HepG2 (cell line): ENCODE data around the gene ASCC3.

ENCODE experiments used
- EP300 ChIP-seq, 3 experiments: sonication (generic) in 1 of 3; formaldehyde crosslinking in 1 of 3; IDR thresholded peaks; 2 replicates each; pipeline versions ENCODE4 v1.5.1 to v1.6.1; 2011 to 2020; ENCODE audit warnings: low read depth in 2 of 3, low read length in 2 of 3, borderline replicate concordance in 1 of 3, improper control_type of control experiment in 1 of 3, mild to moderate bottlenecking in 1 of 3, missing genetic modification reagents in 1 of 3, moderate library complexity in 1 of 3
- GABPB1 ChIP-seq: IDR thresholded peaks from 2 replicates; pipeline ENCODE4 v1.6.1; 2016; ENCODE audit warnings: mild to moderate bottlenecking, missing genetic modification reagents, moderate library complexity, missing compliant biosample characterization
- HIVEP1 ChIP-seq: sonication (generic); formaldehyde crosslinking; IDR thresholded peaks from 2 replicates; pipeline ENCODE4 v1.4.0; 2020; ENCODE audit warnings: mild to moderate bottlenecking, missing genetic modification reagents
- MXI1 ChIP-seq: IDR thresholded peaks from 3 replicates; pipeline ENCODE4 v1.6.1; 2012; ENCODE audit warnings: low read depth, low read length, inconsistent platforms, borderline replicate concordance
- MYNN ChIP-seq: sonication (generic); formaldehyde crosslinking; IDR thresholded peaks from 2 replicates; pipeline ENCODE4 v1.4.0; 2020; ENCODE audit warnings: mild to moderate bottlenecking, low read depth, missing genetic modification reagents
- TF ChIP-seq, protein P1 (sequence below): sonication (generic); formaldehyde crosslinking; conservative IDR thresholded peaks from 2 replicates; pipeline ENCODE4 v1.5.0; 2020; ENCODE audit warnings: missing genetic modification reagents

DNA sequence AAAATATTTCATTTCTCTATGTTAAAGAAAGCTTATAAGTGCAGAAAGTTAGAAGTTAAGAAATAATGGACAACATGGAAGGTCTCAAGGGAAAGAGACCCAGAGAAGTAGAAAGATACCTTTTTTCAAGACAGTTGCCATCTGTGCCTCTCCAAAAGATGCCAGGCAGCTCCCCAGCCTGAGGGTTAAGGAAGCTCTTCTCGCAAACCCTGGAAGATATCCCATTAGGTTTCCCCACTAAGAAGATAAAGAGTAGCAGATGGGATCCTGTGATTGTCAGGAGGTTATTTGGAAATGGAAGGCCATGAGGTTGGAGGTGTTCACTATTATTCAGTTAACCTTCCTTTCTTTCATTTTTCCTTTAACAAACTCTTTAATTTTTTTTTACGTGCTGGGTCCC lies 306.3 kb downstream of the ASCC3 start:
- TF ChIP-seq MXI1 (no peak), GABPB1 (CRISPR knock-in tag) (no peak), MYNN (CRISPR knock-in tag) (no peak), HIVEP1 (CRISPR knock-in tag) (no peak), EP300 (IDR thresholded peaks at IDR 0.05; ENCODE audit: low read depth in 2 of 2, low read length in 2 of 2) (no peak), EP300 (CRISPR knock-in tag; IDR thresholded peaks at IDR 0.05; ENCODE audit: borderline replicate concordance) (no peak)
- TF ChIP-seq, protein P1, sequence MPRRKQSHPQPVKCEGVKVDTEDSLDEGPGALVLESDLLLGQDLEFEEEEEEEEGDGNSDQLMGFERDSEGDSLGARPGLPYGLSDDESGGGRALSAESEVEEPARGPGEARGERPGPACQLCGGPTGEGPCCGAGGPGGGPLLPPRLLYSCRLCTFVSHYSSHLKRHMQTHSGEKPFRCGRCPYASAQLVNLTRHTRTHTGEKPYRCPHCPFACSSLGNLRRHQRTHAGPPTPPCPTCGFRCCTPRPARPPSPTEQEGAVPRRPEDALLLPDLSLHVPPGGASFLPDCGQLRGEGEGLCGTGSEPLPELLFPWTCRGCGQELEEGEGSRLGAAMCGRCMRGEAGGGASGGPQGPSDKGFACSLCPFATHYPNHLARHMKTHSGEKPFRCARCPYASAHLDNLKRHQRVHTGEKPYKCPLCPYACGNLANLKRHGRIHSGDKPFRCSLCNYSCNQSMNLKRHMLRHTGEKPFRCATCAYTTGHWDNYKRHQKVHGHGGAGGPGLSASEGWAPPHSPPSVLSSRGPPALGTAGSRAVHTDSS (CRISPR knock-in tag): no peak
